HG03460 (cell line): ENCODE data around the gene GINM1.
A peak's percentile ranks its signal among the peaks of the same experiment; 100 is the strongest.

Source experiments
- ATAC-seq: cut with Tn5 transposase; IDR thresholded peaks from one replicate; pipeline ENCODE4 v1.9.1; 2021; ENCODE audit not compliant: unreplicated experiment

GINM1 gene

DNA sequence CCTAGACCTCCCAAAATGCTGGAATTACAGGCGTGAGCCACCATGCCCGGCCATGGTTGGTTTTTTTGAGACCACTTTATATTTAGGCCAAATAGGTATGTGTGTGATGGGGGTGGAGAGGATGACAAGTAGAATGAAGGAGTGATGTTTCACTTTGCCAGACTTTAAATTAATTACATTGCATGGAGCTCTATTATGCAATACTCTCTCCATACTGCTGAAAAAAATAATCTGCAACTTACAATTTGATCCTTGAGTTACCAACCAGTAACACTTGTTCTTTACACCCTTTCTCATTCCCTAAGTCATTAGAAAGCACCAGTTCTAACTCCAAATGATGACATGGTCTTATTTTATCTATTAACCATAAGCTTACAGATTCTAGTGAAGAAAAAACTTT, 26.8 kb downstream of the GINM1 start:
- no peak for ATAC-seq

DNA sequence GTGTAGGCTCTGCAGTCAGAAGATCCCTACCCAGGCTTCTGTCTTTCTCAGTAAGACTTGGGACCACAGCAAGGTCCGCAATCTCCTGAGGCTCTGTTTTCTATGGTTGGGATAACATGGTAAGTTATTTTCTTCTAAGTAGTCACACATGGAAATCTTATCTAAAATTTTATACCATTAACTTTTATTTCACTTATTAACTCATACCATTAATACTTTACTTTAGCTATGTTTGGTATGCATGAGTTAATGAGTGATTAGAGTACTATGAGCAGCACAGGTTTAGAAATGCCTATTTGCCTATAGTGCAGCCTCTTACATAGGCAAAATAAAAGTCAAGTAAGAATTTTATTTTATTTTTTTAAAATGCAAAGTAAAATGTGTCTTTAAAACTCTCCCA, 27.2 kb downstream of the GINM1 start:
- ATAC-seq, result no peak

DNA sequence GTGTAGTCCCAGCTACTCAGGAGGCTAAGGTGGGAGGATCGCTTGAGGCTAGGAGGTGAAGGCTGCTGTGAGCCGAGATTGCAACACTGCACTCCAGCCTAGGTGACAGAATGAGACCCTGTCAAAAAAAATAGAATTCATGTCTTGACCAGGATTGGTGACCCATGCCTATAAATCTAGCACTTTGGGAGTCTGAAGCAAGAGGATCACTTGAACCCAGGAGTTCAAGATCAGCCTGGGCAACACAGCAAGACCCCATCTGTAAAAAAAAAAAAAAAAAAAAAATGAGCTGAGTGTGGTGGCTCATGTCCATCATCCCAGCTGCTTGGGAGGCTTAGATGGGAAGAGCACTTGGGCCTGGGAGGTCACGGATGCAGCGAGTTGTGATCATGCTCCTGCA, 34.3 kb downstream of the GINM1 start:
- no peak for ATAC-seq

GRCh38 chr6:149608381-149608982, 42.3 kb downstream of the GINM1 start:
- ATAC-seq, result no peak

DNA sequence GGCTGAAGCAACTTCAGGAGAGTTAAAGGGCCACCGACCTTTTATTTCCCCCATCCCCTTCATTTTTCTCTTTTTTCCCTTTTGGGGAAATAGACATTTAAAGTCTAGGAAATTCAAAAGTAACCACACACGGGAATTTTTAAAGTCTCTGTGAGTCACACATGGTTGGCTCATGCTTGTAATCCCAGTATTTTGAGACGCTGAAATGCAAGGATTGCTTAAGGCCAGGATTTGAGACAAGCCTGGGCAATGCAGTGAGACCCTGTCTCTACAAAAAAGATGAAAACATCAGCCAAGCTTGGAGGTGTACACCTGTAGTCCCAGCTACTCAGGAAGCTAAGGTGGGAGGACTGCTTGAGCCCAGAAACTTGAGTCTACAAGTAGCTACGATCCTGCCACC, 48.2 kb downstream of the GINM1 start:
- ATAC-seq, result no peak

DNA sequence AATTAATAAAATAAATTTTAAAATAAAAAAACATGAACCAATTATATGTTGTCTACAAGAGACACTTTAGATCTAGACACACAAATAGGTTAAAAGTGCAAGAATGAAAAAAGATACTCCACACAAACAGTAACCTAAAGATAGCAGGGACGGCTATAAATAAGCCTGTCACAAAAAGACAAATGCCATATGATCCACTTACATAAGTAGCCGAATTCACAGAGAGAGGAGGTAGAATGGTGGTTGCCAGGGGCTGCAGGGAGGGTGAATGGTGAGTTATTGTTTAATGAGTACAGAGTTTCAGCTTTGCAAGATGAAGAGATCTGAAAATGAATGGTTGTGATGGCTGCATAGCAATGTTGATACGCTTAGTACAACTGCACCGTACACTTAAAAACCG, 49.6 kb downstream of the GINM1 start:
- ATAC-seq, result no peak

GRCh38 chr6:149627672-149628071, 61.5 kb downstream of the GINM1 start:
- no peak for ATAC-seq

DNA sequence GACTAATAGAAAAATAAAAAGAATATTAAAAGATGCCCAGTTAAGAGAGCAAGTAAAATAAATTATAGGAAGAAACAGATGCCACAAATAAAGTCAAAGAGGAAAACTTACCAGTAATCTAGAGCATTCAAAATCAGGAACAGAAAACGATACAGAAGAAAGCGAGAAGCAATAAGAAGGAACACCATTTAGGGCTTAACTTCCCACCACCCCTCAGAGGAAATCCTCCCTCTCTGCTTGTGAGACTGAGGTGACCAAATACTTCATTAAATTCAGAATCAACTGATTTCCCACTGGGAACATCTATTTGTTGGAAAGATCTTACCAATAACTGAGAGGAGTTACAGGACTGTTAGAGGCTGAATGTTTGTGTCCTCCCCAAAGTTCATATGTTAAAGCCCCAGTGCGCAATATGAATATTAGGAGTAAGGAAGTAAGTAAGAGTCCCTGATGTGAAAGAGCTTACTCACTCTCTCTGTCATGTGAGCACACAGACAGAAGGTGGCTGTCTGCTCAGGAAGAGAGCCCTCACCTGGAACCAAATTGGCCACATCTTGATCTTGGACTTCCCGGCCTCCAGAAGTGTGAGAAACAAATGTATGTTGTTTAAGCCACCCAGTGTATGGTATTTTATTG, 62.8 kb downstream of the GINM1 start:
- ATAC-seq, result peak; percentile 88

- ATAC-seq, result no peak
These were observed 68.1 kb downstream of the GINM1 start for GRCh38 chr6:149634315-149634714.

GRCh38 chr6:149636124-149636523, 69.9 kb downstream of the GINM1 start:
- ATAC-seq, result no peak
